IMR-90 (cell line): ENCODE results near the gene MAML2. TPM values are rescaled to one million over a fixed set of nuclear protein-coding genes. Genes with fewer than 3 reads are reported as not detected.

ENCODE experiments used
- ATAC-seq: fragments of 200-7000 bp; cut with Tn5 transposase; 2 replicates; pipeline ENCODE4 v1.9.1; 2020; ENCODE audit warnings: low read depth, mild to moderate bottlenecking, moderate library complexity
- BruUV-seq: library from RNA; stranded (reverse); fragments of 400-500 nt; replicated peaks from 2 replicates; lab custom pipeline; 2021; lab: Mats Ljungman, UMichigan
- CTCF ChIA-PET: fragments of 300-600 bp; formaldehyde crosslinking; extraction: SDS; loops from one replicate; lab custom pipeline; 2021; ENCODE audit warnings: antibody characterized with exemption; lab: Yijun Ruan, JAX
- POLR2A ChIA-PET: fragments of 300-600 bp; sonication (Branson Sonifier 250); formaldehyde crosslinking; loops from one replicate; lab custom pipeline; 2022; ENCODE audit warnings: antibody characterized with exemption; ENCODE audit not compliant: unreplicated experiment; lab: Charles Lee
- DNase-seq: peaks from one replicate; pipeline ENCODE4 v3.0.0; 2013
- H2AFZ ChIP-seq: replicated peaks from 2 replicates; pipeline ENCODE3; 2013; ENCODE audit warnings: low read length, mild to moderate bottlenecking; ENCODE audit not compliant: poor library complexity
- H2AK5ac ChIP-seq: 2 replicates; pipeline ENCODE4 v1.6.1; 2013; ENCODE audit warnings: low read depth, low read length, inconsistent platforms
- H2AK9ac ChIP-seq: replicated peaks from 2 replicates; pipeline ENCODE3; 2013; ENCODE audit warnings: mild to moderate bottlenecking, low read depth, low read length, moderate library complexity; ENCODE audit not compliant: poor library complexity
- H2BK120ac ChIP-seq: 2 replicates; pipeline ENCODE4 v1.6.1; 2013; ENCODE audit warnings: low read depth, low read length, inconsistent platforms
- H2BK15ac ChIP-seq: 3 replicates; pipeline ENCODE4 v1.6.1; 2013; ENCODE audit warnings: low read depth, low read length, inconsistent platforms
- H2BK20ac ChIP-seq: 2 replicates; pipeline ENCODE4 v1.6.1; 2013; ENCODE audit warnings: low read depth, mild to moderate bottlenecking, inconsistent platforms, low read length, moderate library complexity
- H2BK5ac ChIP-seq: 2 replicates; pipeline ENCODE4 v1.6.1; 2013; ENCODE audit warnings: mild to moderate bottlenecking, low read depth, low read length, inconsistent platforms; ENCODE audit not compliant: poor library complexity, severe bottlenecking
- H3K14ac ChIP-seq: replicated peaks from 2 replicates; pipeline ENCODE4 v1.6.1; 2013; ENCODE audit warnings: low read depth, low read length, inconsistent platforms
- H3K18ac ChIP-seq: 2 replicates; pipeline ENCODE4 v1.6.1; 2013; ENCODE audit warnings: low read depth, low read length, control low read depth
- H3K23ac ChIP-seq: 2 replicates; pipeline ENCODE4 v1.6.1; 2013; ENCODE audit warnings: low read depth, low read length, inconsistent platforms
- H3K27ac ChIP-seq: 2 replicates; pipeline ENCODE4 v1.5.1; 2013; ENCODE audit warnings: mild to moderate bottlenecking, control low read depth, low read length; ENCODE audit not compliant: insufficient read depth
- H3K27me3 ChIP-seq: 2 replicates; pipeline ENCODE4 v1.6.1; 2013; ENCODE audit warnings: low read length; ENCODE audit not compliant: control insufficient read depth, insufficient read depth
- H3K36me3 ChIP-seq: 2 replicates; pipeline ENCODE4 v1.6.1; 2013; ENCODE audit warnings: low read length, mixed read lengths; ENCODE audit not compliant: control insufficient read depth, insufficient read depth
- H3K4ac ChIP-seq: 2 replicates; pipeline ENCODE4 v1.6.1; 2013; ENCODE audit warnings: low read depth, low read length, inconsistent platforms
- H3K4me1 ChIP-seq: 2 replicates; pipeline ENCODE4 v1.6.1; 2013; ENCODE audit warnings: low read length, mixed read lengths; ENCODE audit not compliant: control insufficient read depth, insufficient read depth
- H3K4me2 ChIP-seq: 2 replicates; pipeline ENCODE4 v1.6.1; 2013; ENCODE audit warnings: low read depth, mild to moderate bottlenecking, control low read depth, low read length, moderate library complexity
- H3K4me3 ChIP-seq: 2 replicates; pipeline ENCODE4 v1.5.1; 2013; ENCODE audit warnings: low read depth, mild to moderate bottlenecking, control low read depth, low read length, moderate library complexity; ENCODE audit not compliant: insufficient read depth
- H3K56ac ChIP-seq: 2 replicates; pipeline ENCODE4 v1.6.1; 2013; ENCODE audit warnings: low read length, inconsistent platforms; ENCODE audit not compliant: insufficient read depth; ENCODE audit errors: extremely low read depth
- H3K79me1 ChIP-seq, 2 experiments: 2 replicates each; pipeline ENCODE4 v1.6.1; 2013; ENCODE audit warnings: low read length in 2 of 2, inconsistent platforms in 1 of 2, low read depth in 1 of 2
- H3K9ac ChIP-seq: 2 replicates; pipeline ENCODE4 v1.6.1; 2013; ENCODE audit warnings: low read depth, low read length, control low read depth
- H3K9me1 ChIP-seq: 2 replicates; pipeline ENCODE4 v1.6.1; 2013; ENCODE audit warnings: low read length, inconsistent platforms; ENCODE audit not compliant: insufficient read depth
- H3K9me3 ChIP-seq: 2 replicates; pipeline ENCODE4 v1.6.1; 2013; ENCODE audit warnings: low read length; ENCODE audit not compliant: control insufficient read depth, insufficient read depth
- H4K20me1 ChIP-seq: 2 replicates; pipeline ENCODE4 v1.6.1; 2013; ENCODE audit warnings: low read length, inconsistent platforms; ENCODE audit not compliant: insufficient read depth
- H4K5ac ChIP-seq: 2 replicates; pipeline ENCODE4 v1.6.1; 2013; ENCODE audit warnings: mild to moderate bottlenecking, low read depth, low read length, control low read depth
- H4K8ac ChIP-seq, 2 experiments: 2 replicates each; pipeline ENCODE4 v1.6.1; 2013; ENCODE audit warnings: low read depth in 2 of 2, low read length in 2 of 2, control low read depth in 1 of 2, inconsistent platforms in 1 of 2
- H4K91ac ChIP-seq: 2 replicates; pipeline ENCODE4 v1.6.1; 2013; ENCODE audit warnings: low read depth, low read length, inconsistent platforms; ENCODE audit not compliant: insufficient read depth
- CEBPB ChIP-seq: IDR thresholded peaks from 2 replicates; pipeline ENCODE4 v1.6.1; 2012; ENCODE audit warnings: low read depth, low read length, improper control_type of control experiment
- CHD1 ChIP-seq: IDR thresholded peaks from 2 replicates; pipeline ENCODE4 v1.6.1; 2012; ENCODE audit warnings: low read depth, low read length, improper control_type of control experiment
- FOS ChIP-seq: fragments of 150-350 bp; IDR thresholded peaks from 2 replicates; pipeline ENCODE4 v1.6.1; 2016; ENCODE audit warnings: low read depth, low read length
- MAFK ChIP-seq: IDR thresholded peaks from 2 replicates; pipeline ENCODE4 v1.6.1; 2012; ENCODE audit warnings: low read depth, low read length, improper control_type of control experiment
- MXI1 ChIP-seq: IDR thresholded peaks from 2 replicates; pipeline ENCODE4 v1.6.1; 2012; ENCODE audit warnings: low read depth, mild to moderate bottlenecking, low read length, moderate library complexity, borderline replicate concordance
- NFE2L2 ChIP-seq: fragments of 150-350 bp; IDR thresholded peaks from 2 replicates; pipeline ENCODE4 v1.6.1; 2016; ENCODE audit warnings: low read depth, mild to moderate bottlenecking, low read length
- POLR2A ChIP-seq: IDR thresholded peaks from 2 replicates; pipeline ENCODE4 v1.6.1; 2012; ENCODE audit warnings: mild to moderate bottlenecking, low read depth, low read length
- RAD21 ChIP-seq: IDR thresholded peaks from 2 replicates; pipeline ENCODE4 v1.6.1; 2012; ENCODE audit warnings: low read length, improper control_type of control experiment
- WGBS, 2 experiments: methylation state at CpG; one replicate each; pipeline versions ENCODE4 v1.1.5 to v1.1.7; 2013; ENCODE audit warnings: missing lambda C conversion rate in 2 of 2; ENCODE audit not compliant: insufficient read length in 1 of 2; ENCODE audit errors: extremely low coverage in 2 of 2; 5-methylcytosine and 5-hydroxymethylcytosine counted together
- dilution Hi-C: fragments of 300-500 bp; cut with HindIII; formaldehyde crosslinking; loops from one replicate; pipeline ENCODE4 v1.14.3; 2018; ENCODE audit warnings: low sequenced_read_pairs; ENCODE audit not compliant: unreplicated experiment
- in situ Hi-C: fragments of 300-500 bp; cut with MboI; formaldehyde crosslinking; loops from 3 replicates; pipeline ENCODE4 v1.14.3; 2019; ENCODE audit warnings: low sequenced_read_pairs, inconsistent platforms, mixed read lengths
- intact Hi-C: fragments of 100-400 bp; cut with micrococcal nuclease; formaldehyde crosslinking; loops from 2 replicates; pipeline ENCODE4 v1.10.0; 2022
- polyA plus RNA-seq, 3 experiments: library from polyadenylated mRNA; depleted of rRNA; stranded (reverse); fragments of >200 nt; gene quantifications; 2 replicates each; pipeline ENCODE4 v1.2.3, GENCODE V29; 2012; ENCODE audit warnings: low replicate concordance in 1 of 3
- total RNA-seq: library from RNA; depleted of rRNA; stranded (reverse); fragments of >200 nt; gene quantifications from 2 replicates; pipeline ENCODE4 v1.2.3, GENCODE V29; 2012
- TF ChIP-seq, protein P1 (sequence below): fragments of 150-350 bp; IDR thresholded peaks from 2 replicates; pipeline ENCODE4 v1.6.1; 2017; ENCODE audit warnings: mild to moderate bottlenecking, antibody characterized with exemption, low read length, low read depth

MAML2 gene
- total and polyA plus RNA-seq, 2 of the 4 experiments (the other 2 are of a cell fraction): 15.0 to 19.5 TPM

- in situ Hi-C loops: no loop called here
- Histone ChIP-seq H4K20me1 (no peaks in the 10 kb centered on the region), H4K5ac (no peak overlapping the region), H3K18ac (peak overlapping the region; percentile 26; the same call in 1 of the 2 replicates), H2AFZ (no peak overlapping the region), H3K4me1 (peaks cover 15% of the 10 kb centered on the region), H2AK9ac (no peak overlapping the region), H2AK5ac (no peak overlapping the region), H2BK120ac (peak overlapping the region; percentile 56; the same call in 1 of the 2 replicates), H3K9me3 (no peaks in the 10 kb centered on the region), H3K79me1 (peaks cover 37 to 62% of the 10 kb centered on the region in 2 experiments), H3K4ac (peak overlapping the region; percentile 14), H3K27ac (peak overlapping the region; percentile 49; the same call in 1 of the 2 replicates), H3K14ac (no peak overlapping the region), H3K56ac (no peak overlapping the region), H3K27me3 (no peaks in the 10 kb centered on the region), H4K91ac (no peak overlapping the region), H3K9ac (no peak overlapping the region), H3K4me3 (no peak overlapping the region), H3K9me1 (peaks cover 4% of the 10 kb centered on the region), H3K23ac (no peak overlapping the region), H2BK20ac (no peak overlapping the region), H4K8ac (0 out of 4 replicates have a peak overlapping the region, but pooled peaks of 1 of the 2 experiments have one; percentile 4), H2BK5ac (peak overlapping the region; percentile 96), H2BK15ac (no peak overlapping the region), H3K36me3 (no peaks in the 10 kb centered on the region), H3K4me2 (no peak overlapping the region)
- ChIA-PET CTCF (interaction anchor here (1.6 kb wide), 1 partner anchor 116 kb away, joined by 5 read pairs; the partner anchor contains the start of gene MAML2), POLR2A (no interaction called here)
- DNase-seq (no peak), ATAC-seq (no peak)
- whole genome bisulfite sequencing, 2 experiments: no CpG with 5 or more reads among the region's 1 CpG
- intact Hi-C loops: no loop called here
- no TSS peak for BruUV-seq
- TF ChIP-seq, protein P1, sequence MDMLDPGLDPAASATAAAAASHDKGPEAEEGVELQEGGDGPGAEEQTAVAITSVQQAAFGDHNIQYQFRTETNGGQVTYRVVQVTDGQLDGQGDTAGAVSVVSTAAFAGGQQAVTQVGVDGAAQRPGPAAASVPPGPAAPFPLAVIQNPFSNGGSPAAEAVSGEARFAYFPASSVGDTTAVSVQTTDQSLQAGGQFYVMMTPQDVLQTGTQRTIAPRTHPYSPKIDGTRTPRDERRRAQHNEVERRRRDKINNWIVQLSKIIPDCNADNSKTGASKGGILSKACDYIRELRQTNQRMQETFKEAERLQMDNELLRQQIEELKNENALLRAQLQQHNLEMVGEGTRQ: no peak
- no peak for TF ChIP-seq NFE2L2
- TF ChIP-seq CEBPB: peak; percentile 79
- TF ChIP-seq MXI1: no peak
- no peak for TF ChIP-seq MAFK
- TF ChIP-seq POLR2A: no peak
- TF ChIP-seq RAD21: no peak
- TF ChIP-seq CHD1: no peak
- TF ChIP-seq FOS: no peak
- dilution Hi-C loops: no loop called here
These were observed 115.8 kb downstream of the MAML2 start for GRCh38 chr11:96227244-96227643.
